Measurements from ENCODE around the gene MSI2.

DNA sequence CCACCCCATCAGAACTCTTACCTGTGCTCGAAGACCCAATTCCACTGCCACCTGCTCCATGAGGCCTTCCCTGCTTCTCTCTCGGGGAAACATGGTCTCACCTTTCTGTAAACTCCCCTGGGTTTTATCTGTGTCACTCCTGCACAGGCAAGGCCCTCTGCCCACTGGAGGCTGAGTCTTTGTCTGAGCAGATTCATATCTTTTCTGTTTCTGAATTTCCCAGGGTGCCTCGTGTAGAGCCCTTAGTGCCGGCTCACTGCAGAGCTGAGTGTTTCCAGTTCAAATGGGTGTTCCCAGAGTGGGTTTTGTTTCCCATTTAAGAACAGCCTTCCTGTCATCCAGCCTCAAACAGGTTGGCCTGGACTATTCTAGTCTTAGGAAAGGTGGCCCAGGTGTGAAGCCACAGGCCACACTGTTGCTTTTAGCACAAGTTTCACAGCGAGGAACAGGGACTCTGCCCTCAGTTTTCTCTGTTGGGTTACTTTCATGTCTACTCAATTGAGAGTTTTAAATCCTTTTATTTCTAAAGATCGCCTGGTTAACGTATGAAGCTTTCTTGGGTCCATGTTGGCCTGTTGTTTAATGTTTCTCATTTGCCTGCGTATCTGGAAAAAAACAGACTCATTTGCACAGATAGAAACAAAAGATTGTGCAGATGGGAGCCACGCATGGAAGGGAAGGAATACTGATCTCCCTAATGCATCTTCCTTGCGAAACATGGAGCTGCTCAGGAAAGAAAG, 228.7 kb downstream of the MSI2 start:
- TF ChIP-seq, protein P1, sequence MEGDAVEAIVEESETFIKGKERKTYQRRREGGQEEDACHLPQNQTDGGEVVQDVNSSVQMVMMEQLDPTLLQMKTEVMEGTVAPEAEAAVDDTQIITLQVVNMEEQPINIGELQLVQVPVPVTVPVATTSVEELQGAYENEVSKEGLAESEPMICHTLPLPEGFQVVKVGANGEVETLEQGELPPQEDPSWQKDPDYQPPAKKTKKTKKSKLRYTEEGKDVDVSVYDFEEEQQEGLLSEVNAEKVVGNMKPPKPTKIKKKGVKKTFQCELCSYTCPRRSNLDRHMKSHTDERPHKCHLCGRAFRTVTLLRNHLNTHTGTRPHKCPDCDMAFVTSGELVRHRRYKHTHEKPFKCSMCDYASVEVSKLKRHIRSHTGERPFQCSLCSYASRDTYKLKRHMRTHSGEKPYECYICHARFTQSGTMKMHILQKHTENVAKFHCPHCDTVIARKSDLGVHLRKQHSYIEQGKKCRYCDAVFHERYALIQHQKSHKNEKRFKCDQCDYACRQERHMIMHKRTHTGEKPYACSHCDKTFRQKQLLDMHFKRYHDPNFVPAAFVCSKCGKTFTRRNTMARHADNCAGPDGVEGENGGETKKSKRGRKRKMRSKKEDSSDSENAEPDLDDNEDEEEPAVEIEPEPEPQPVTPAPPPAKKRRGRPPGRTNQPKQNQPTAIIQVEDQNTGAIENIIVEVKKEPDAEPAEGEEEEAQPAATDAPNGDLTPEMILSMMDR (IDR thresholded peaks at IDR 0.05), result no peak
- no peak for TF ChIP-seq POLR2A (IDR thresholded peaks at IDR 0.05)

Data from right lobe of liver (tissue), 4 donors.